A673 (cell line): ENCODE measurements around the gene ATPAF1.

Experiments
- EZH2 ChIP-seq: fragments of 200-600 bp; sonication (generic); IDR thresholded peaks from 2 replicates; pipeline ENCODE4 v1.6.1; 2017; ENCODE audit warnings: borderline replicate concordance, low read depth, mild to moderate bottlenecking, mixed read lengths, antibody characterized with exemption, low read length; ENCODE audit not compliant: poor library complexity, severe bottlenecking
- TF ChIP-seq, protein P1 (sequence below): fragments of 300-800, 200-600 bp; sonication (generic); conservative IDR thresholded peaks from 2 replicates; pipeline ENCODE4 v1.5.1; 2017; ENCODE audit warnings: low read depth, mild to moderate bottlenecking, antibody characterized with exemption, low read length, moderate library complexity, mixed read lengths

DNA sequence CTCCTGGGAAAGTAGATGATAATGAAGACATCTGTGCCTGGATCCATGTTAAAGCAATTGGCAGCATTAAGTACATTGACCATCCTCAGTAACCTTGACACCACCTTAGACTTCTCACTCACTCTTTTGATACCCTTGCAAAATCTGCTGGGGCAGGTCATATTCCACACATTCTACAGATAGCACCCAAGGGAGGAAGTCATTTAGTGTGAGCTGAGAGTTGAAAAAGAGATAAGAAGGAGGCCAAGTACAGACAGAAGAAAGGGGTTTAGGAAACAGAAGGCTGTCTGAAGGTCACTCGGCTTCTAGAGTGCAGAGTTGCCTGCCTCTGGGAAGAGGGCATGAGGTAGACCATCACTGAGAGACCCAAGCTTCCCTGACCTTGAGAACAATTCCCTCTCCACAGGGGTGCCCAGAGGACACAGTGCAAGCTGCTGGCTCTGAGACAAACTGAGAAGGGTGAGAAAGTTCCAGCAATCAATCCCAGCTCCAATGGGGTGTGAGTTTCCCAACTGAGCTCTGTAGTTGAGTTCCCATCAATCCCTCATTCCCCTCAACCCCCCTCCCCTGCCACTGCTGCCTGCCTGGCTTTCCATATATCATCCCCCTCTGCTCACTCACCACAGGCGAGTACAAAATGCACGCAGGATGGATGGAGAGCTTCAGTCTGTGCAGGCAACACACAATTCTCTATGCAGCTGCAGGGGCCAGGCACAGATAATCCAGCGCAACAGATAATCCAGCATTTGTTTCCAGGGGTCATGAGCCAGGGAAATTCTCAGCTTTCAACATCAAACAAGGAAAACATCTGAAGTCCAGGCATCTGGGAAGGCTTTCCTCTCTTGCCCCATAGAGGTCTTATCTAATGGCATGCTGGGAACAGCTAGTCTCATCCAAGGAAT lies 44.2 kb downstream of the ATPAF1 start:
- TF ChIP-seq EZH2 = no peak
- TF ChIP-seq, protein P1, sequence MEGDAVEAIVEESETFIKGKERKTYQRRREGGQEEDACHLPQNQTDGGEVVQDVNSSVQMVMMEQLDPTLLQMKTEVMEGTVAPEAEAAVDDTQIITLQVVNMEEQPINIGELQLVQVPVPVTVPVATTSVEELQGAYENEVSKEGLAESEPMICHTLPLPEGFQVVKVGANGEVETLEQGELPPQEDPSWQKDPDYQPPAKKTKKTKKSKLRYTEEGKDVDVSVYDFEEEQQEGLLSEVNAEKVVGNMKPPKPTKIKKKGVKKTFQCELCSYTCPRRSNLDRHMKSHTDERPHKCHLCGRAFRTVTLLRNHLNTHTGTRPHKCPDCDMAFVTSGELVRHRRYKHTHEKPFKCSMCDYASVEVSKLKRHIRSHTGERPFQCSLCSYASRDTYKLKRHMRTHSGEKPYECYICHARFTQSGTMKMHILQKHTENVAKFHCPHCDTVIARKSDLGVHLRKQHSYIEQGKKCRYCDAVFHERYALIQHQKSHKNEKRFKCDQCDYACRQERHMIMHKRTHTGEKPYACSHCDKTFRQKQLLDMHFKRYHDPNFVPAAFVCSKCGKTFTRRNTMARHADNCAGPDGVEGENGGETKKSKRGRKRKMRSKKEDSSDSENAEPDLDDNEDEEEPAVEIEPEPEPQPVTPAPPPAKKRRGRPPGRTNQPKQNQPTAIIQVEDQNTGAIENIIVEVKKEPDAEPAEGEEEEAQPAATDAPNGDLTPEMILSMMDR = no peak
